ENCODE results near the gene SSX2B. TPM values are rescaled to one million over a fixed set of nuclear protein-coding genes. Genes with fewer than 3 reads are reported as not detected.
"Not testable (repeated sequence)": the region's sequence is repeated elsewhere in the genome, so short reads cannot be mapped to it uniquely, and the experiment has no call there.

The SSX2B gene, protein sequence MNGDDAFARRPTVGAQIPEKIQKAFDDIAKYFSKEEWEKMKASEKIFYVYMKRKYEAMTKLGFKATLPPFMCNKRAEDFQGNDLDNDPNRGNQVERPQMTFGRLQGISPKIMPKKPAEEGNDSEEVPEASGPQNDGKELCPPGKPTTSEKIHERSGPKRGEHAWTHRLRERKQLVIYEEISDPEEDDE
- total RNA-seq = not detected

DNA sequence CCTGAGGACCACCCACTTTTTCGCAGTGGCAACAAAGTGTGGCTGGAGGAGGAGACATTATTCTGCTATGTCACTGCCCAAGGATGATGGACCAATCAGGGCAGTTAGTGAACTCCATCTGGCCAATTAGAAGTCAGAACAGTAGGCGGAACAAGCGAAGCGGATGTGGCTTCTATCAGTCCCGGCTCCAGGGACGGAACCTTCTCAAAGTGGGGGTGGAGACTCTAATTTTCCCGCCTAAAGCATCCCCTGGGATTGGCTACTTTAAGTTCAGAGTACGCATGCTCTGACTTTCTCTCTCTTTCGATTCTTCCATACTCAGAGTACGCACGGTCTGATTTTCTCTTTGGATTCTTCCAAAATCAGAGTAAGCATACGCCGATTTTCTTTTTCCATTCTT, at the start of gene SSX2B:
Gene SSX2B, plus strand, starts transcription at position 301 of the 400 bp plus-strand sequence. CDS start 1,429 bp downstream, outside the sequence.
- intact Hi-C loops (cut with micrococcal nuclease); H3K27ac Mint-ChIP-seq; POLR2A ChIA-PET; H3K27me3 Mint-ChIP-seq; H3K4me3 Mint-ChIP-seq; H3K36me3 Mint-ChIP-seq (ENCODE audit: low read depth); ATAC-seq; H3K9me3 Mint-ChIP-seq; DNase-seq; H3K4me1 Mint-ChIP-seq (ENCODE audit: low read depth); CTCF ChIA-PET: not testable (repeated sequence)

DNA sequence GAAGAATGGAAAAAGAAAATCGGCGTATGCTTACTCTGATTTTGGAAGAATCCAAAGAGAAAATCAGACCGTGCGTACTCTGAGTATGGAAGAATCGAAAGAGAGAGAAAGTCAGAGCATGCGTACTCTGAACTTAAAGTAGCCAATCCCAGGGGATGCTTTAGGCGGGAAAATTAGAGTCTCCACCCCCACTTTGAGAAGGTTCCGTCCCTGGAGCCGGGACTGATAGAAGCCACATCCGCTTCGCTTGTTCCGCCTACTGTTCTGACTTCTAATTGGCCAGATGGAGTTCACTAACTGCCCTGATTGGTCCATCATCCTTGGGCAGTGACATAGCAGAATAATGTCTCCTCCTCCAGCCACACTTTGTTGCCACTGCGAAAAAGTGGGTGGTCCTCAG, 44.0 kb upstream of the SSX2B start, which contains the start of gene SSX2:
Gene SSX2, minus strand, starts transcription at position 101 of the 400 bp plus-strand sequence. CDS start 1,429 bp downstream, outside the sequence.
- intact Hi-C loops (cut with micrococcal nuclease); CTCF ChIA-PET; POLR2A ChIA-PET; H3K4me3 Mint-ChIP-seq; H3K27ac Mint-ChIP-seq; H3K36me3 Mint-ChIP-seq (ENCODE audit: low read depth); H3K27me3 Mint-ChIP-seq; DNase-seq; H3K9me3 Mint-ChIP-seq; H3K4me1 Mint-ChIP-seq (ENCODE audit: low read depth); ATAC-seq: not testable (repeated sequence)

DNA sequence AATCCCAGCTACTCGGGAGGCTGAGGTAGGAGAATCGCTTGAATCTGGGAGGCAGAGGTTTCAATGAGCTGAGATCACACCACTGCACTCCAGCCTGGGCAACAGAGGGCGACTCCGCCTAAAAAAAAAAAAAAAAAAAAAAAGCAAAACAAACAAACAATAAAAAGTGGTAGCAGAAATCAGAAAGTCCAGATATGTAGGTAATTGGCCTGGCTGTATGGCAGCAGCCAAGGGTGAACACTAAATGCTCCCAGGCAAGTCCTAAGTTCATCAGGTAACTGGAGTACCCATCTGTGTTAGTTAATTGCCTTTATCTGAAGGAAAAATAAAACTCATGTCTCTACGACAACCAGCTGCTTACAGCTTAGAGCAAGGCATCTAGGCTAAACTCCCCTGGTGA, 14.9 kb downstream of the SSX2B start:
- H3K4me1 Mint-ChIP-seq (ENCODE audit: low read depth); H3K27ac Mint-ChIP-seq; H3K9me3 Mint-ChIP-seq; H3K27me3 Mint-ChIP-seq; H3K4me3 Mint-ChIP-seq; H3K36me3 Mint-ChIP-seq (ENCODE audit: low read depth); ATAC-seq; DNase-seq; POLR2A ChIA-PET; CTCF ChIA-PET; intact Hi-C loops (cut with micrococcal nuclease): not testable (repeated sequence)

DNA sequence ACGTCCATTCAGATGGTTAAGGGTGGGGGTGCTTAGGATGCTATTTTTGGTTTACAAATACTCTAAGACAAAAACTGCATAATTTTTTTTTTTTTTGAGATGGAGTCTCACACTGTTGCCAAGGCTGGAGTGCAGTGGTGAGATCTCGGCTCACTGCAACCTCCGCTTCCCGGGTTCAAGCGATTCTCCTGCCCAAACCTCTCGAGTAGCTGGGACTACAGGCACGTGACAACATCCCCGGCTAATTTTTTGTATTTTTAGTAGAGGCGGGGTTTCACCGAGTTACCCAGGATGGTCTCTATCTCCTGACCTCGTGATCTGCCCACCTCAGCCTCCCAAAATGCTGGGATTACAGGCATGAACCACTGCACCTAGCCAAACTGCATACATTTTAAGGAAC, 22.5 kb downstream of the SSX2B start:
- H3K27ac Mint-ChIP-seq; CTCF ChIA-PET; intact Hi-C loops (cut with micrococcal nuclease); ATAC-seq; H3K9me3 Mint-ChIP-seq; POLR2A ChIA-PET; H3K36me3 Mint-ChIP-seq (ENCODE audit: low read depth); DNase-seq; H3K4me1 Mint-ChIP-seq (ENCODE audit: low read depth); H3K27me3 Mint-ChIP-seq; H3K4me3 Mint-ChIP-seq: not testable (repeated sequence)

DNA sequence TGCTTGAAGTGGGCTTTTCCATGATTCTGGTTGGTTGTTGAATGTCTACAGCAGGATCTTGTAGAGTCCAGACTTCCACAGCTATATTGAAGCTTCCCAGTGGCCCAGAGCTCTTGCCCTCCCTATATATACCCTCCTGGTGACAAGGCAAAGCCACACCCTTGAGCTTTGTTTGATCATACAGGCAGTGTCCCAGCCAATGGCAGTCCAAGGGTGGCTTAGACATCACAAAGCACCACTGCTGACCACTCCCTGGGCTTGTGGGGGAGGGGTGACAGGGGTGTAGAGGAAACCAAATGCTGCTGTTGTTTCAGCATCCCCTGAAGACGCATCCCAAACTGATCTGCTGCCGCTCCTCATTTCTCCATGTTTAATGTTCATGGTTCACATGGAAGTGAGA, 46.3 kb downstream of the SSX2B start, which contains the start of gene SPANXN5:
Gene SPANXN5, minus strand, starts transcription at position 101 of the 400 bp plus-strand sequence. Its CDS starts 79 bp downstream, at position 22.
- not testable (repeated sequence) for H3K36me3 Mint-ChIP-seq (ENCODE audit: low read depth); H3K27me3 Mint-ChIP-seq

DNA sequence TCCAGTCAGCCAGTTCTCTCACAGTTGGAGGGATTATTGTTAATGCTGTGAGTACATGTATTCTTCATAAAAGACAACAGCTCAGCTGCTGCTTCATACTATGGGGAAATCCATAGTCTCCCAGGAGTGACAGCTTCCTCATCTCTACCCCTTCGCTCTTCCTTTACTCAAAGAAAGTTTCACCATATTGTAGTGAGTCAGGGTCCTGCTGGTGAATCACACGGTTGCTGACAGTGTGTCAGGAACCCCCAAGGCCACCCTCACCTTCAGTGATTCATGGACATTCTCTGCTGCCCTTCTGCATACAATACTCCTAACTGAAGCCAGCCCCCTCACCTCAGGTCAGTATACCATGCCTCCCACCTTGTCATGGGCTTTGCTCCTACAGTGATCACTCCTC, 53.8 kb downstream of the SSX2B start:
- ATAC-seq; intact Hi-C loops (cut with micrococcal nuclease): not testable (repeated sequence)

More for the DNA sequence above, 46.3 kb downstream of the SSX2B start, which contains the start of gene SPANXN5:
- CTCF ChIA-PET; H3K4me3 Mint-ChIP-seq; H3K9me3 Mint-ChIP-seq; ATAC-seq; H3K27ac Mint-ChIP-seq; POLR2A ChIA-PET; H3K4me1 Mint-ChIP-seq (ENCODE audit: low read depth); intact Hi-C loops (cut with micrococcal nuclease); DNase-seq: not testable (repeated sequence)

More for the DNA sequence above, 53.8 kb downstream of the SSX2B start:
- DNase-seq; H3K27ac Mint-ChIP-seq; H3K4me3 Mint-ChIP-seq; H3K36me3 Mint-ChIP-seq (ENCODE audit: low read depth); CTCF ChIA-PET; H3K9me3 Mint-ChIP-seq; POLR2A ChIA-PET; H3K27me3 Mint-ChIP-seq; H3K4me1 Mint-ChIP-seq (ENCODE audit: low read depth): not testable (repeated sequence)

Other genes starting within 250 kb of the SSX2B start
- not detected for gene XAGE1B, start 234.2 kb upstream of the SSX2B start, total RNA-seq
- gene SSX7, start 96.4 kb upstream of the SSX2B start, total RNA-seq = not detected
- gene SSX2, start 44.1 kb upstream of the SSX2B start, total RNA-seq = not detected
- gene SPANXN5, start 46.2 kb downstream of the SSX2B start, total RNA-seq = not detected
- not detected for gene XAGE5, start 60.0 kb downstream of the SSX2B start, total RNA-seq
- gene XAGE3, start 116.8 kb downstream of the SSX2B start, total RNA-seq = not detected
- gene FAM156B, start 146.1 kb downstream of the SSX2B start, total RNA-seq = 10 to 100 TPM; 14.5 to 16.2 TPM
- 10 to 100 TPM; 20.6 to 21.0 TPM for gene FAM156A, start 207.3 kb downstream of the SSX2B start, total RNA-seq

Measured in activated CD8-positive, alpha-beta T cell treated with anti-CD3 and anti-CD28 coated beads for 36 hours (primary cell).